Sigmoid colon (tissue), 4 donors: ENCODE data around the gene CDIP1.

ENCODE experiments used
- EP300 ChIP-seq, 4 donors: sonication (generic); formaldehyde crosslinking; IDR thresholded peaks; one replicate each; pipeline ENCODE4 v1.6.1; 2017; ENCODE audit warnings: antibody characterized with exemption in 4 of 4
- POLR2A ChIP-seq, 2 donors: fragments of 450-650 bp; IDR thresholded peaks; one replicate each; pipeline ENCODE4 v1.6.1; 2016; ENCODE audit warnings: antibody characterized with exemption in 2 of 2, mild to moderate bottlenecking in 2 of 2, moderate library complexity in 2 of 2
- TF ChIP-seq, protein P1 (sequence below), 4 experiments: fragments of 450-650 bp in 3 of 4; fragments of 200-600 bp in 1 of 4; IDR thresholded peaks; one replicate each; pipeline ENCODE4 v1.5.1; 2016 to 2019; ENCODE audit warnings: antibody characterized with exemption in 4 of 4, mild to moderate bottlenecking in 3 of 4, moderate library complexity in 2 of 4

DNA sequence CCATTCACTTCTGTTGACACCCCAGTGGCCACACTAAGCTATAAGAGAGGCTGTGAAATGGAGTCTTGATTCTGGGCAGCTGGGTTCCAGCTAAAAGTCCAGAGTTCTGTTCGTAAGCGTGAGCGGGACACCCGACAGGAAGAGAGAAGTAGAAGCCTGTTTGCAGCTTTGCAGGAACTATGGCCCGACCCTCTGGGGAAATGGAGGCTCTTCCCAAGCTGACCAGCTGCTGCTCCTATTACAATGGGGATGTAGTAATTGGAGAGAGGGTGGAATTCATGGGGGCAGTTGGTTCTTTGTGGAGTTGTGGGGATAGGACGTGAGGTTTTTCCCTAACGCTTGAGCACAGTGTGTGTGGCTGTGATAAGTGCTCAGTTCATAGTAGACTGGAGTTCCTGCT is 47.7 kb upstream of the CDIP1 start:
- TF ChIP-seq, protein P1, sequence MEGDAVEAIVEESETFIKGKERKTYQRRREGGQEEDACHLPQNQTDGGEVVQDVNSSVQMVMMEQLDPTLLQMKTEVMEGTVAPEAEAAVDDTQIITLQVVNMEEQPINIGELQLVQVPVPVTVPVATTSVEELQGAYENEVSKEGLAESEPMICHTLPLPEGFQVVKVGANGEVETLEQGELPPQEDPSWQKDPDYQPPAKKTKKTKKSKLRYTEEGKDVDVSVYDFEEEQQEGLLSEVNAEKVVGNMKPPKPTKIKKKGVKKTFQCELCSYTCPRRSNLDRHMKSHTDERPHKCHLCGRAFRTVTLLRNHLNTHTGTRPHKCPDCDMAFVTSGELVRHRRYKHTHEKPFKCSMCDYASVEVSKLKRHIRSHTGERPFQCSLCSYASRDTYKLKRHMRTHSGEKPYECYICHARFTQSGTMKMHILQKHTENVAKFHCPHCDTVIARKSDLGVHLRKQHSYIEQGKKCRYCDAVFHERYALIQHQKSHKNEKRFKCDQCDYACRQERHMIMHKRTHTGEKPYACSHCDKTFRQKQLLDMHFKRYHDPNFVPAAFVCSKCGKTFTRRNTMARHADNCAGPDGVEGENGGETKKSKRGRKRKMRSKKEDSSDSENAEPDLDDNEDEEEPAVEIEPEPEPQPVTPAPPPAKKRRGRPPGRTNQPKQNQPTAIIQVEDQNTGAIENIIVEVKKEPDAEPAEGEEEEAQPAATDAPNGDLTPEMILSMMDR (IDR thresholded peaks at IDR 0.05), result no peak
- TF ChIP-seq POLR2A (IDR thresholded peaks at IDR 0.05) (no peak), EP300 (IDR thresholded peaks at IDR 0.05) (no peak)
